Muscle of leg (tissue), 11 donors: ENCODE results near the gene ART4. TPM values are rescaled to one million over a fixed set of nuclear protein-coding genes. Genes with fewer than 3 reads are reported as not detected.

ENCODE experiments used
- DNase-seq: peaks from one replicate; pipeline ENCODE4 v3.0.0; 2013
- H3K27ac ChIP-seq: one replicate; pipeline ENCODE4 v1.5.1; 2013; ENCODE audit warnings: mild to moderate bottlenecking, low read length, control low read depth
- H3K27me3 ChIP-seq: one replicate; pipeline ENCODE4 v1.6.1; 2013; ENCODE audit warnings: low read length; ENCODE audit not compliant: control insufficient read depth, insufficient read depth
- H3K36me3 ChIP-seq: one replicate; pipeline ENCODE4 v1.6.1; 2013; ENCODE audit warnings: low read length; ENCODE audit not compliant: control insufficient read depth, insufficient read depth
- H3K4me1 ChIP-seq: one replicate; pipeline ENCODE4 v1.6.1; 2013; ENCODE audit warnings: low read length; ENCODE audit not compliant: control insufficient read depth, insufficient read depth
- H3K4me3 ChIP-seq: one replicate; pipeline ENCODE4 v1.5.1; 2013; ENCODE audit warnings: low read length, control low read depth
- H3K9me3 ChIP-seq: replicated peaks from 2 replicates; pipeline ENCODE4 v1.6.1; 2013; ENCODE audit warnings: low read depth, low read length; ENCODE audit not compliant: control insufficient read depth
- WGBS: methylation state at CpG from one replicate; pipeline ENCODE4 v1.1.5; 2013; ENCODE audit warnings: missing lambda C conversion rate; ENCODE audit not compliant: insufficient coverage; 5-methylcytosine and 5-hydroxymethylcytosine counted together
- polyA plus RNA-seq, 8 donors: library from polyadenylated mRNA; unstranded; fragments of 120-200 nt; gene quantifications; one replicate each; pipeline versions ENCODE4 v1.2.1 to v1.2.3, GENCODE V29; 2013; ENCODE audit warnings: inconsistent platforms in 1 of 8, low replicate concordance in 1 of 8; ENCODE audit not compliant: insufficient read length in 8 of 8, insufficient read depth in 1 of 8
- total RNA-seq: library from RNA; stranded (reverse); fragments of 120-200 nt; gene quantifications from one replicate; pipeline ENCODE4 v1.2.4, GENCODE V29; 2013

ART4 gene
- total and polyA plus RNA-seq, 9 donors, result 0.05 to 0.51 (median 0.12) TPM

DNA sequence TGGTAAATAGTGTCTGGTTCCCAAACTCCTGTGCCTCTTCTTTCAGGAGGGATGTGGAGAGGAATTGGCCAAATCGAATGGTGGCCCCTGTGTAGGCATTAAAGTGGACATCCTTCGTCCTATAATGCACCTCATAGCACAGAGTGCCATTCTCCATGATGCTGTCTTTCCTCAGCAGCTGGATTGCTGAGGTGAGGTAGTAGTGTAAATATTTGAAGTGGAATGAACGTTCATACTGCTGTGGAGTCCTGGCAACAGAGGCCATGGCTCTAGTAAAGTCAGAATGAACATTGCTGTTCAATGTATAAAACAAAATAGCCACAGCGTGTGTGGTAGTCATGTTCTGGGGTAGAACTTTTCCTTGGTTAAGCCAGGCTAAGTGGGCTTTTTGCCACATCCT, 2.7 kb downstream of the ART4 start:
- H3K4me3 ChIP-seq, result no peak overlapping the region
- 20% methylated on average over 1 of the region's 4 CpGs for WGBS
- H3K27ac ChIP-seq, result no peak overlapping the region
- no peak for DNase-seq
- H3K4me1 ChIP-seq, result peaks cover 4% of the 10 kb centered on the region
- H3K9me3 ChIP-seq, result no peaks in the 10 kb centered on the region
- no peaks in the 10 kb centered on the region for H3K27me3 ChIP-seq
- no peaks in the 10 kb centered on the region for H3K36me3 ChIP-seq

DNA sequence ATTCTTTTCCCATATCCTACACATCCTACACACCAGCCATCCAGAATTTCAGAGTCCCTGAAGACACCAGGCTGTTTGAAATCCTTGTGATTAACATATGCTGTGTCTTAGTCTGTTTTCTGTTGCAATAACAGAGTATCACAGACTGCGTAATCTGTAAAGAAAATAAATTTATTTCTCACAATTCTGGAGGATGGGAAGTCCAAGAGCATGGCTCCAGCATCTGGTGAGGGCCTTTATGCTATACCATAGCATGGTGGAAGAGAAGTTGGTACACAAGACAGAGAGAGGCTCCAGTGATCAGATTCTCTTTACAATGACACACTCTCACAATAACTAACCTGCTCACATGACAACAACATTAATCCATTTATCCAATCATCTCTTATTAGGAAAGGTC, 4.1 kb downstream of the ART4 start:
- H3K4me3 ChIP-seq, result no peak overlapping the region
- WGBS, result no CpG with 5 or more reads among the region's 1 CpG
- no peaks in the 10 kb centered on the region for H3K27me3 ChIP-seq
- no peaks in the 10 kb centered on the region for H3K36me3 ChIP-seq
- no peak overlapping the region for H3K27ac ChIP-seq
- H3K4me1 ChIP-seq, result peaks cover 4% of the 10 kb centered on the region
- H3K9me3 ChIP-seq, result no peaks in the 10 kb centered on the region
- no peak for DNase-seq

DNA sequence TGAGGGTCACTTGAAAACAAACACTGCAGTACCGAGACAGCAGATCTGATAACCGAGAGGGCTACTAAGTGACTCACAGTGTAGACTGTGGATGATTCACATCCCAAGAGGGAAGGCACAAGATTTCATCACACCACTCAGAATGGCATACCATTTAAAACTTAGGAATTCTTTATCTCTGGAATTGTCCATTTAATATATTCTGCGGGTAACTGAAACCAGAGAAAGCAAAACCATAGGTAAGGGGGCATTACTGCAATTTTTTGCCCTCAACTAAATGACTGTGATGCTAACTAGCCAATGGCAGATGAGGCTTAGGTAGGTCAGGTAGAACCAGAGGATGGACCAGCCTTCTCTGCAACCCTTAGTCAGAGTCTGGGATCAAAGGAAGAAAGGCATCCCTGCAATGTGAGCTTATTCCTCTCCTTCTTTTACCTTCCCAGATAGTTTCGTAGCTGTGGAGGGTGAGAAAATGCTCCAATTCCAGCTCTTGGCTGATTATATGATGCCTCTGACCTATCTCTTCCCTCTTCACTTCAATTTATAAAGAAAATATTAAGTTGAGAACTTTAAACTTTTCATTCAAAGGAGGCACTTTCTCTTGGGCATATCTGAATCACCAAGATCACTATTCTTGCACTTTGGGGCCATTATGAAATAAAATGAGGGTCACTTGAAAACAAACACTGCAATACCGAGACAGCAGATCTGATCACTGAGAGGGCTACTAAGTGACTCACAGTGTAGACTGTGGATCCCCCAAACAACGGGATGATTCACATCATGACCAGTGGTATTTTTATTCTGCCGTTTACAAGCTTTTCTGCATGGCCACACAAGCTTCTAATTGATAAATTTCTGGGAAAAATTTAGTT, 6.8 kb downstream of the ART4 start:
- Histone ChIP-seq H3K4me1 (peaks cover under 1% of the 10 kb centered on the region), H3K9me3 (no peaks in the 10 kb centered on the region), H3K27me3 (no peaks in the 10 kb centered on the region), H3K36me3 (no peaks in the 10 kb centered on the region), H3K4me3 (no peak overlapping the region), H3K27ac (no peak overlapping the region)
- WGBS, result 100% methylated on average over 2 of the region's 7 CpGs
- no peak for DNase-seq

DNA sequence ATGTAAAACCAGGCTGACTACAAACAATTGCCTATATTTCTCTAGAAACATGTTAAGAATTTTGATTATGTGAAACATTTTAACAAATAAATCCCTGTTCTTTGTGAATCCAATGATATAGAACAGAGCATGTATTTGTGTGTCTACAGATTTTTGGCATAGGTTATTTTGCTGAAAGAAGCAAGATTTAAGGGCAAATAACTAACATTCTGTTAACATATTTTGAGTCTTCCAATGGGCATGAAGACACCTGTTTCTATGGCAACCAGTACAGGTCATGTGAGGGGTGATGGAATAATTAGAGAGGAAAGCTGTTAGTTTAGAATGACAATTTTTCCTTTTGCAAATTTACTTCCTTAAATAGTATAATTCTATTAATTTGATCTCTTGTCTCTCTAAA, 8.8 kb downstream of the ART4 start:
- no peak for DNase-seq
- H3K4me3 ChIP-seq, result no peak overlapping the region
- H3K4me1 ChIP-seq, result no peaks in the 10 kb centered on the region
- no peaks in the 10 kb centered on the region for H3K36me3 ChIP-seq
- H3K9me3 ChIP-seq, result no peaks in the 10 kb centered on the region
- H3K27ac ChIP-seq, result no peak overlapping the region
- no peaks in the 10 kb centered on the region for H3K27me3 ChIP-seq

DNA sequence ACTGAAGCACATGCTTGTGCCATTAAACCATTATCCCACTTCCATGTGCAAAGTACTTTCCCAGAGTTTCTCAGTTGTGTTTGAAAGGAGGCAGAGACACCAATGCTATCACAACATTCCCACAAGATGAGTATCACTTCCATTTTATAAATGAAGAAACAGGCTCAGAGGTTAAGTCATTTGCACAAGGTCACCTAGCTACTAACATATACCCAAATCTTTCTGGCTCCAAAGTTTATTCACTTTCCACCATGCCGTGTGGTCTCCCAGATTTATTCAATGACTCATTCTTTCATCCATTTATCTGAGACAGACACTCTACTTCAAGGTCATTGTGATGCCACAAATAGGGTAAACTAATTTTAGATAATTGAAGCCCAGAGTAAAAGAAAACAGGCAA, 9.4 kb downstream of the ART4 start:
- no peaks in the 10 kb centered on the region for H3K27me3 ChIP-seq
- no peak overlapping the region for H3K27ac ChIP-seq
- no peaks in the 10 kb centered on the region for H3K4me1 ChIP-seq
- DNase-seq, result no peak
- no CpG with 5 or more reads among the region's 1 CpG for WGBS
- no peak overlapping the region for H3K4me3 ChIP-seq
- no peaks in the 10 kb centered on the region for H3K9me3 ChIP-seq
- H3K36me3 ChIP-seq, result no peaks in the 10 kb centered on the region

DNA sequence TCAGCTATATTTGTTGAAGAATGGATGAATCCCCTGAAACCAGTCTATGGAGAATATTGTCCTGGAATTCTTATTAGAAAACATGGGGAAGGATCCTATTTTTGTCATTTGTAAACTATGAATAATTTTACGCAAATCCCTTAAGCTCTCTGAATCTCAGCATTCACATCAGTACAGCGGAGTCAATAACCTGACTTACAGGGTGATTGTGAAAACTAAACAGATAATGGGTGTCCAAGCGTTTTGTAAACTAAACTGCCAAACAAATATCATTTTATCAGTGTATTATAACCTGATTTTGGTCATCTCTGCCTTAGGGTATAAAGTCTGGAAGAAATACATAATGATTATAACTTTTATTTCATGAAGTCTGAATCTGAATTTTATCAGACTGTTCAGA, 10.0 kb downstream of the ART4 start:
- no peaks in the 10 kb centered on the region for H3K9me3 ChIP-seq
- no peaks in the 10 kb centered on the region for H3K36me3 ChIP-seq
- no peak overlapping the region for H3K27ac ChIP-seq
- H3K4me1 ChIP-seq, result no peaks in the 10 kb centered on the region
- H3K27me3 ChIP-seq, result no peaks in the 10 kb centered on the region
- WGBS, result no CpG with 5 or more reads among the region's 3 CpGs
- no peak overlapping the region for H3K4me3 ChIP-seq
- no peak for DNase-seq

DNA sequence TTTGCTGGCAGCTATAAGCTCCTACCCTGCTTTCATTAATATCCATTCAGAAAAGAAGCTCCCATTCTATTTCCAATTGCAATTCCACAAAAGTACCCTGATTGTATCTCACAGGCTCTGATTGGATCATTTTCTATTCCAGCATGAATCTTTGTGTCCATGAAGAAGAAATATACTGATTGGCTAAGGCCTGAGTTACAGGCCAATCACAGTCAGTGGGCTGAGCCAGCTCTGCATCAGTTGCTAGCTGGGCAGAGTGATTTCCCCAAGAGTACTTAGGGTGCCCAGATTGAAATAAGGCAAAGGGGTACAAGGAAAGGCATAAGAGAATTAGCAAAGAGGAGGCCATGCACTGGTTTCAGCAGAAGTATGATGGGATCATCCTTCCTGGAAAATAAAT, 14.4 kb downstream of the ART4 start:
- H3K36me3 ChIP-seq, result no peaks in the 10 kb centered on the region
- H3K27ac ChIP-seq, result no peak overlapping the region
- H3K9me3 ChIP-seq, result no peaks in the 10 kb centered on the region
- no peaks in the 10 kb centered on the region for H3K27me3 ChIP-seq
- H3K4me3 ChIP-seq, result no peak overlapping the region
- no peak for DNase-seq
- H3K4me1 ChIP-seq, result no peaks in the 10 kb centered on the region

DNA sequence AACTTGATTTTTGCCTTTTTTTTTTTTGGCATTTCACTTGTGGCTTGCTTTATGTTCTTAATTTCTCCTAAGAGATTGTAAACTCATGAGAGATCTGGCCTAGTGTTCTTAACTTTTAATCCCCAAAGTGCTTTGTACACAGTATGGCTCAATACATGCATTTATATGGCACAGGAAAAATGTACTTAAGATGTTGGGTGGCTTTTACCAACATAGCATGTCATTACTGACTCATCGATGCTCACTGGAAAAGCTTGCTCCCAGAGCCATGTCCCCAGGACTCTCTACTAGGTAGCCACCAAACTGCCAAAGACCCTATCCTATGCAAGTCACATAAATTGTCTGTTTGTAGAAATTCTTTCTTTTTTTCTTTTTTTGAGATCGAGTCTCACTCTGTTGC, 16.3 kb downstream of the ART4 start:
- Histone ChIP-seq H3K27ac (no peak overlapping the region), H3K27me3 (no peaks in the 10 kb centered on the region), H3K36me3 (no peaks in the 10 kb centered on the region), H3K4me3 (no peak overlapping the region), H3K4me1 (no peaks in the 10 kb centered on the region), H3K9me3 (no peaks in the 10 kb centered on the region)
- WGBS, result 100% methylated on average over 1 of the region's 2 CpGs
- no peak for DNase-seq

DNA sequence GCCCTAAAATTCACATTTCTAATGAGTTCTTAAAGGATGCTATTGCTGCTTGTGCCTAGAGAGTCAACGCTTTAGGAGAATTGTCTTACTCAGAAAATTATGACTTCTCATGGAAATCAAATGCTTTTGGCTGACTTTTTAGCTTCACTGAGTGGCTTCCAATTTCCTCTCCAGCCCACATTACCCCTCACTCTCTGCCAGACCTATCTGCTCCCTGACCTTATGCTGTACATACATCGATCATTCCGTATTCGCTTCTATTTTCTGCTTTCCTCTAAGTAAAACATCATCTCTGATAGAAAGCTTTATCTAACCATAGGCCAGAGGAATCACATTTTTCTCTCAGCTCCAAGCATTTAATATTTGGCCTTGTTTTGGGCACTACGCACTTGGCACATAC, 16.8 kb downstream of the ART4 start:
- Histone ChIP-seq H3K27ac (no peak overlapping the region), H3K4me1 (no peaks in the 10 kb centered on the region), H3K4me3 (no peak overlapping the region), H3K36me3 (no peaks in the 10 kb centered on the region), H3K9me3 (no peaks in the 10 kb centered on the region), H3K27me3 (no peaks in the 10 kb centered on the region)
- 82% methylated on average over 5 of the region's 5 CpGs for WGBS
- DNase-seq, result peak; percentile 48

DNA sequence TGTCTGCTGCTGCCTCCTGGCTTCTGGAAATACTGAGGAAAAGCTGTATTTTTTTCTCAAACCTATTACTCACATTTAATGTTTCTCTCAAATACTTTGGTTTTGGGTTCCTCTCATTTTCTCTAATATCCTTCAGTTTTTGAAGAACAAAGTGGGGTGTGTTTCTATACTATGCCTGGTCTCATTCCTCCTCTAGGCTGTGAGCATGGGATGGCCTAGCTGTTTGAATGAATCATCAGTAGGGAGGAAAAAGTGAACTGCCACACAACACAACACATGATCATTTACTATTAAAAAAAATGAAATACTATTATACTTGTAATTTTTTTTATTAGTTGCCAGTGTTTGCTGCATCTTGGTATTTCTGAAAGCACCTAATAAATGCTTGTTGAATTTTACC, 18.1 kb downstream of the ART4 start:
- no peak for DNase-seq
- H3K27me3 ChIP-seq, result no peaks in the 10 kb centered on the region
- no peaks in the 10 kb centered on the region for H3K4me1 ChIP-seq

More for the DNA sequence above, 18.1 kb downstream of the ART4 start:
- Histone ChIP-seq H3K4me3 (no peak overlapping the region), H3K9me3 (no peaks in the 10 kb centered on the region), H3K27ac (no peak overlapping the region), H3K36me3 (no peaks in the 10 kb centered on the region)
